Measurements from ENCODE around the gene TPP2. TPM values are rescaled to one million over a fixed set of nuclear protein-coding genes. Genes with fewer than 3 reads are reported as not detected.

TPP2 gene
- polyA plus RNA-seq, 3 donors from 2014 or later, result 15.1 to 57.4 (median 37.6) TPM

GRCh38 chr13:102709536-102709935 lies 112.8 kb downstream of the TPP2 start:
- Mint-ChIP-seq H3K4me1 (no peaks in the 10 kb centered on the region), H3K9me3 (peaks cover 0 to 4% (median 0%) of the 10 kb centered on the region in 6 donors), H3K36me3 (peaks cover 0 to 3% (median 0%) of the 10 kb centered on the region in 3 donors), H3K27me3 (ENCODE audit: low read depth in 3 of 3) (peaks cover 4 to 6% (median 4%) of the 10 kb centered on the region in 3 donors), H3K27ac (no peak overlapping the region), H3K4me3 (no peak overlapping the region)
- DNase-seq, result no peak

GRCh38 chr13:102710261-102710679 lies 113.5 kb downstream of the TPP2 start:
- Mint-ChIP-seq H3K9me3 (peaks cover 0 to 4% (median 0%) of the 10 kb centered on the region in 6 donors), H3K27me3 (ENCODE audit: low read depth in 3 of 3) (peaks cover 4 to 6% (median 4%) of the 10 kb centered on the region in 3 donors), H3K36me3 (peaks cover 0 to 3% (median 0%) of the 10 kb centered on the region in 3 donors), H3K4me1 (no peaks in the 10 kb centered on the region), H3K27ac (no peak overlapping the region), H3K4me3 (no peak overlapping the region)
- DNase-seq, result no peak

- H3K9me3 Mint-ChIP-seq, result no peaks in the 10 kb centered on the region
- peaks cover 4 to 8% (median 7%) of the 10 kb centered on the region in 3 donors for H3K27me3 Mint-ChIP-seq (ENCODE audit: low read depth in 3 of 3)
- no peak for DNase-seq
- no peaks in the 10 kb centered on the region for H3K36me3 Mint-ChIP-seq
- peaks cover under 1 to 3% of the 10 kb centered on the region in 2 donors for H3K4me1 Mint-ChIP-seq
- no peak overlapping the region for H3K27ac Mint-ChIP-seq
- no peak overlapping the region for H3K4me3 Mint-ChIP-seq
These were observed 118.7 kb downstream of the TPP2 start for GRCh38 chr13:102715447-102715846.

GRCh38 chr13:102718746-102719145 lies 122.0 kb downstream of the TPP2 start:
- Mint-ChIP-seq H3K27ac (no peak overlapping the region), H3K36me3 (no peaks in the 10 kb centered on the region), H3K4me3 (no peak overlapping the region)

GRCh38 chr13:102721800-102722231 lies 125.0 kb downstream of the TPP2 start:
- H3K27me3 Mint-ChIP-seq (ENCODE audit: low read depth in 3 of 3), result peaks cover 7 to 10% (median 9%) of the 10 kb centered on the region in 3 donors
- peak; percentile 77 to 78 (median 77) for DNase-seq
- peaks cover 0 to 3% (median 0%) of the 10 kb centered on the region in 6 donors for H3K9me3 Mint-ChIP-seq
- H3K27ac Mint-ChIP-seq, result peak overlapping the region; percentile 36 to 83 (median 60)
- H3K4me3 Mint-ChIP-seq, result peak overlapping the region in 3 of 5 donors; percentile 1 to 67 (median 59)
- no peaks in the 10 kb centered on the region for H3K36me3 Mint-ChIP-seq
- H3K4me1 Mint-ChIP-seq, result peaks cover 20 to 27% of the 10 kb centered on the region in 2 donors

More at GRCh38 chr13:102718746-102719145, 122.0 kb downstream of the TPP2 start:
- peaks cover 5 to 7% (median 5%) of the 10 kb centered on the region in 3 donors for H3K27me3 Mint-ChIP-seq (ENCODE audit: low read depth in 3 of 3)
- H3K4me1 Mint-ChIP-seq, result peaks cover 20 to 25% of the 10 kb centered on the region in 2 donors
- H3K9me3 Mint-ChIP-seq, result no peaks in the 10 kb centered on the region
- DNase-seq, result no peak

- Mint-ChIP-seq H3K9me3 (peaks cover 0 to 3% (median 0%) of the 10 kb centered on the region in 6 donors), H3K4me3 (no peak overlapping the region), H3K36me3 (no peaks in the 10 kb centered on the region), H3K27ac (peak overlapping the region in 3 of 6 donors; percentile 42 to 77 (median 69)), H3K27me3 (ENCODE audit: low read depth in 3 of 3) (peaks cover 2 to 9% (median 7%) of the 10 kb centered on the region in 3 donors), H3K4me1 (peaks cover 20 to 25% of the 10 kb centered on the region in 2 donors)
- DNase-seq, result peak; percentile 13 to 40 (median 26)
These were observed 128.1 kb downstream of the TPP2 start for GRCh38 chr13:102724923-102725322.

- Mint-ChIP-seq H3K9me3 (peaks cover 0 to 3% (median 0%) of the 10 kb centered on the region in 6 donors), H3K4me3 (no peak overlapping the region), H3K27ac (no peak overlapping the region), H3K27me3 (ENCODE audit: low read depth in 3 of 3) (peaks cover 2 to 9% (median 7%) of the 10 kb centered on the region in 3 donors), H3K36me3 (no peaks in the 10 kb centered on the region), H3K4me1 (peaks cover 10 to 15% of the 10 kb centered on the region in 2 donors)
- no peak for DNase-seq
These were observed 129.6 kb downstream of the TPP2 start for GRCh38 chr13:102726430-102726829.

Other genes starting within 250 kb of the TPP2 start
- gene FGF14, start 194.9 kb upstream of the TPP2 start, polyA plus RNA-seq, result not detected
- not detected for gene METTL21C, start 98.1 kb downstream of the TPP2 start, polyA plus RNA-seq
- 10 to 100 TPM; 24.3 to 30.8 (median 24.5) TPM for gene TEX30, start 176.8 kb downstream of the TPP2 start, polyA plus RNA-seq
- gene POGLUT2, start 202.0 kb downstream of the TPP2 start, polyA plus RNA-seq, result 1 to 10 TPM; 1.2 to 4.2 (median 1.7) TPM
- 10 to 100 TPM; 13.3 to 20.1 (median 13.6) TPM for gene BIVM, start 202.1 kb downstream of the TPP2 start, polyA plus RNA-seq
- gene ERCC5, start 249.0 kb downstream of the TPP2 start, polyA plus RNA-seq, result 10 to 100 TPM; 24.2 to 67.6 (median 36.3) TPM

Measured in immature natural killer cell (primary cell).